HepG2 (cell line): Measurements from ENCODE around the gene FAHD1. TPM values are rescaled to one million over a fixed set of nuclear protein-coding genes. Genes with fewer than 3 reads are reported as not detected.

ENCODE experiments used
- ATAC-seq: fragments of 200-7000 bp; cut with Tn5 transposase; 3 replicates; pipeline ENCODE4 v1.9.1; 2020; ENCODE audit warnings: mild to moderate bottlenecking, moderate library complexity
- BruUV-seq: library from RNA; stranded (reverse); fragments of 400-500 nt; replicated peaks from 2 replicates; lab custom pipeline; 2021; lab: Mats Ljungman, UMichigan
- CTCF ChIA-PET: fragments of 300-600 bp; formaldehyde crosslinking; extraction: SDS; loops from one replicate; lab custom pipeline; 2021; ENCODE audit warnings: low total read pairs, inconsistent platforms, low intra/inter-chr PET ratio; lab: Yijun Ruan, JAX
- POLR2A ChIA-PET: fragments of 350-600 bp; sonication (Branson Sonifier 250); formaldehyde crosslinking; loops from one replicate; lab custom pipeline; 2020; ENCODE audit warnings: antibody characterized with exemption, inconsistent platforms; lab: Yijun Ruan, JAX
- DNase-seq: peaks from one replicate; pipeline ENCODE4 v3.0.0-alpha.2; 2015; ENCODE audit warnings: low spot score
- FAIRE-seq: peaks from 3 replicates; lab custom pipeline; 2011; peaks lifted over from hg19 to GRCh38; lab: Jason Lieb, UNC
- H2AFZ ChIP-seq: one replicate; pipeline ENCODE4 v1.6.1; 2011; ENCODE audit warnings: low read length, inconsistent platforms
- H3K27ac ChIP-seq: fragments of 300-600 bp; 3 replicates; pipeline ENCODE4 v1.8.0; 2011; ENCODE audit warnings: mixed run types, mild to moderate bottlenecking, mixed read lengths, low read length, inconsistent platforms; ENCODE audit not compliant: insufficient read depth; ENCODE audit errors: extremely low read length
- H3K27me3 ChIP-seq, 2 experiments: fragments of 200-600 bp in 1 of 2; 2 replicates in 1 of 2; 3 replicates in 1 of 2; pipeline versions ENCODE4 v1.6.0 to v1.8.0; 2011; ENCODE audit warnings: low read length in 2 of 2, mild to moderate bottlenecking in 2 of 2, moderate library complexity in 2 of 2, inconsistent platforms in 1 of 2; ENCODE audit not compliant: insufficient read depth in 2 of 2, control insufficient read depth in 1 of 2
- H3K36me3 ChIP-seq, 2 experiments: fragments of 200-600 bp in 1 of 2; replicated peaks in 1 of 2; 2 replicates in 1 of 2; 3 replicates in 1 of 2; pipeline versions ENCODE4 v1.5.1 to v1.8.0; 2011; ENCODE audit warnings: low read length in 2 of 2, inconsistent platforms in 1 of 2; ENCODE audit not compliant: insufficient read depth in 2 of 2, control insufficient read depth in 1 of 2
- H3K4me1 ChIP-seq: 2 replicates; pipeline ENCODE4 v1.5.1; 2012; ENCODE audit warnings: low read length, inconsistent platforms; ENCODE audit not compliant: insufficient read depth
- H3K4me2 ChIP-seq: 2 replicates; pipeline ENCODE4 v1.6.0; 2011; ENCODE audit warnings: low read depth, low read length, inconsistent platforms
- H3K4me3 ChIP-seq, 3 experiments: fragments of 200-600 bp in 1 of 3; sonication (generic), shearing (Covaris generic) in 1 of 3; replicated peaks in 1 of 3; 2 replicates each; pipeline ENCODE4 v1.5.1; 2011 to 2016; ENCODE audit warnings: low read length in 3 of 3, inconsistent platforms in 2 of 3, low read depth in 2 of 3, mild to moderate bottlenecking in 2 of 3, control low read depth in 1 of 3, mixed read lengths in 1 of 3; ENCODE audit not compliant: insufficient read depth in 1 of 3
- H3K79me2 ChIP-seq: one replicate; pipeline ENCODE4 v1.6.1; 2011; ENCODE audit warnings: low read length, inconsistent platforms; ENCODE audit not compliant: insufficient read depth
- H3K9ac ChIP-seq: 2 replicates; pipeline ENCODE4 v1.6.0; 2011; ENCODE audit warnings: mild to moderate bottlenecking, low read depth, low read length, inconsistent platforms; ENCODE audit not compliant: insufficient read depth
- H3K9me3 ChIP-seq: 2 replicates; pipeline ENCODE4 v1.5.1; 2012; ENCODE audit warnings: mild to moderate bottlenecking, low read length
- H4K20me1 ChIP-seq: 2 replicates; pipeline ENCODE4 v1.6.0; 2011; ENCODE audit warnings: inconsistent platforms, mild to moderate bottlenecking, low read length, moderate library complexity; ENCODE audit not compliant: insufficient read depth
- CBFB ChIP-seq: sonication (generic); formaldehyde crosslinking; IDR thresholded peaks from 2 replicates; pipeline ENCODE4 v1.4.0; 2020; ENCODE audit warnings: missing genetic modification reagents
- CENPX ChIP-seq: sonication (generic); formaldehyde crosslinking; IDR thresholded peaks from 2 replicates; pipeline ENCODE4 v1.9.0; 2021; ENCODE audit warnings: mild to moderate bottlenecking, missing genetic modification reagents, moderate library complexity
- FOXM1 ChIP-seq: sonication (generic); formaldehyde crosslinking; IDR thresholded peaks from 2 replicates; pipeline ENCODE4 v1.5.0; 2020; ENCODE audit warnings: missing genetic modification reagents
- GABPA ChIP-seq, 2 experiments: IDR thresholded peaks; 2 replicates each; pipeline ENCODE4 v1.6.1; 2011 to 2016; ENCODE audit warnings: low read depth in 2 of 2, low read length in 1 of 2, missing biosample characterization in 1 of 2, missing genetic modification characterization in 1 of 2
- IRF2 ChIP-seq: IDR thresholded peaks from 2 replicates; pipeline ENCODE4 v1.6.1; 2018; ENCODE audit warnings: missing genetic modification reagents, missing compliant biosample characterization
- MIER3 ChIP-seq: IDR thresholded peaks from 2 replicates; pipeline ENCODE4 v1.6.1; 2016; ENCODE audit warnings: missing compliant biosample characterization, borderline replicate concordance
- PRPF4 ChIP-seq: fragments of 200-400 bp; formaldehyde crosslinking; IDR thresholded peaks from 2 replicates; pipeline ENCODE4 v1.6.1; 2016; ENCODE audit warnings: low read length, low read depth; ENCODE audit not compliant: poor library complexity, severe bottlenecking
- SOX5 ChIP-seq: IDR thresholded peaks from 2 replicates; pipeline ENCODE4 v1.6.1; 2016; ENCODE audit warnings: borderline replicate concordance
- TCF7L2 ChIP-seq: IDR thresholded peaks from 2 replicates; pipeline ENCODE4 v1.6.1; 2011; ENCODE audit warnings: mild to moderate bottlenecking, low read depth, low read length, moderate library complexity
- ZNF337 ChIP-seq: sonication (generic); formaldehyde crosslinking; IDR thresholded peaks from 2 replicates; pipeline ENCODE4 v1.5.1; 2020; ENCODE audit warnings: missing genetic modification reagents, low read depth, mild to moderate bottlenecking, borderline replicate concordance
- ZNF510 ChIP-seq: sonication (generic); formaldehyde crosslinking; IDR thresholded peaks from 2 replicates; pipeline ENCODE4 v1.4.0; 2020; ENCODE audit warnings: low read depth, mild to moderate bottlenecking, missing genetic modification reagents
- ZNF788 ChIP-seq: sonication (generic); formaldehyde crosslinking; IDR thresholded peaks from 2 replicates; pipeline ENCODE4 v1.5.0; 2020; ENCODE audit warnings: mild to moderate bottlenecking, missing genetic modification reagents, borderline replicate concordance
- WGBS: methylation state at CpG from one replicate; pipeline ENCODE4 v1.1.6; 2017; ENCODE audit warnings: low lambda C conversion rate; 5-methylcytosine and 5-hydroxymethylcytosine counted together
- in situ Hi-C: cut with HindIII; loops from 2 replicates; pipeline ENCODE4 v1.10.0; 2017; ENCODE audit warnings: low pct_unique_long_range_greater_than_20kb; ENCODE audit not compliant: extremely low pct_ligation_motif_present
- intact Hi-C: fragments of 100-400 bp; cut with micrococcal nuclease; formaldehyde crosslinking; loops from one replicate; pipeline ENCODE4 v1.10.0; 2022; ENCODE audit not compliant: unreplicated experiment
- polyA plus RNA-seq, 8 experiments: library from polyadenylated mRNA; depleted of rRNA in 3 of 8; stranded (reverse) in 7 of 8; unstranded in 1 of 8; fragments of >200 nt; fragmentation: Illumina TruSeq in 4 of 8; extraction: Trizol in 4 of 8; gene quantifications; 2 replicates each; pipeline versions ENCODE4 v1.2.1 to v1.2.3, GENCODE V29; 2011 to 2016; ENCODE audit warnings: low read depth in 4 of 8, missing spikeins in 1 of 8, mixed read lengths in 1 of 8; ENCODE audit not compliant: insufficient read depth in 1 of 8
- total RNA-seq, 5 experiments: library from RNA; depleted of rRNA; stranded (reverse); fragments of >200 nt; fragmentation: Illumina TruSeq; extraction: Trizol; gene quantifications; 2 replicates each; pipeline ENCODE4 v1.2.3, GENCODE V29; 2016; ENCODE audit warnings: low read depth in 1 of 5
- TF ChIP-seq, protein P1 (sequence below): sonication (generic); formaldehyde crosslinking; IDR thresholded peaks from 2 replicates; pipeline ENCODE4 v1.4.0; 2020; ENCODE audit warnings: missing genetic modification reagents, mild to moderate bottlenecking, borderline replicate concordance
- TF ChIP-seq, protein P2 (sequence below): sonication (generic); formaldehyde crosslinking; IDR thresholded peaks from 2 replicates; pipeline ENCODE4 v1.5.1; 2020; ENCODE audit warnings: mild to moderate bottlenecking, missing genetic modification reagents
- TF ChIP-seq, protein P3 (sequence below): sonication (generic); formaldehyde crosslinking; IDR thresholded peaks from 2 replicates; pipeline ENCODE4 v1.4.0; 2020; ENCODE audit warnings: mild to moderate bottlenecking, missing genetic modification reagents
- TF ChIP-seq, protein P4 (sequence below): fragments of 450-650 bp; IDR thresholded peaks from 2 replicates; pipeline ENCODE4 v1.6.1; 2016

The FAHD1 gene
- total and polyA plus RNA-seq, 2 of the 13 experiments (the other 11 are each of a cell fraction or from before 2014, with no cell fraction given), result 39.0 to 45.3 TPM

DNA sequence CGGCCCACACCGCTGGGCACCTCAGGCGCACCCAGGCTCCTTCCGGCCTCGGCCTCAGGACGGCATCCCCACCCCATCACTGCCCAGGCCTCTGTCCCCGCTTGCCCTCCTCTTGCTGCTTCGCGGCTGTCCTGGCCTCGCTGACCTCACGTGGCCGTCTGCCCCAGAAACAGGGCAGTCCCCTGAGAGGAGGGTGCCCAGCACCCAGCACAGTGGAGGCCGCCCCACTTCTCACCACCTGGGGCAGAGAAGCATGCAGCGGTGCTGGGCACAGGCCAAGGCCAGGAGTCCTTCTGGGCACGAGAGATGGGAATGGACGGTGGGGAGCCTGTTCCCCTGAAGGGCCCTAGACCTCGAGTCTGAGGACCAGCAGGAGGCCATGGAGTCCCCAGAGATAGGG is 9.3 kb upstream of the FAHD1 start:
- H3K9ac ChIP-seq, result no peak overlapping the region
- H3K27ac ChIP-seq, result no peak overlapping the region
- H3K79me2 ChIP-seq, result no peaks in the 10 kb centered on the region
- H4K20me1 ChIP-seq, result peaks cover 5% of the 10 kb centered on the region; the same call in 1 of the 2 replicates
- ATAC-seq (peak; percentile 11; the same call in 2 of the 3 replicates), FAIRE-seq (no peak), DNase-seq (no peak)
- intact Hi-C loops, result no loop called here
- H3K4me2 ChIP-seq, result no peak overlapping the region
- ChIA-PET POLR2A (no interaction called here), CTCF (no interaction called here)
- no peak overlapping the region for H3K4me3 ChIP-seq
- BruUV-seq, result no TSS peak
- H3K36me3 ChIP-seq, result peaks cover 16 to 43% of the 10 kb centered on the region in 2 experiments; a peak in 4 of 5 replicates
- WGBS, result 97% methylated on average over 13 of the region's 17 CpGs
- H3K4me1 ChIP-seq, result peaks cover 5% of the 10 kb centered on the region
- no peaks in the 10 kb centered on the region for H3K27me3 ChIP-seq
- in situ Hi-C loops, result no loop called here
- no peaks in the 10 kb centered on the region for H3K9me3 ChIP-seq
- H2AFZ ChIP-seq, result no peak overlapping the region
- TF ChIP-seq, protein P1, sequence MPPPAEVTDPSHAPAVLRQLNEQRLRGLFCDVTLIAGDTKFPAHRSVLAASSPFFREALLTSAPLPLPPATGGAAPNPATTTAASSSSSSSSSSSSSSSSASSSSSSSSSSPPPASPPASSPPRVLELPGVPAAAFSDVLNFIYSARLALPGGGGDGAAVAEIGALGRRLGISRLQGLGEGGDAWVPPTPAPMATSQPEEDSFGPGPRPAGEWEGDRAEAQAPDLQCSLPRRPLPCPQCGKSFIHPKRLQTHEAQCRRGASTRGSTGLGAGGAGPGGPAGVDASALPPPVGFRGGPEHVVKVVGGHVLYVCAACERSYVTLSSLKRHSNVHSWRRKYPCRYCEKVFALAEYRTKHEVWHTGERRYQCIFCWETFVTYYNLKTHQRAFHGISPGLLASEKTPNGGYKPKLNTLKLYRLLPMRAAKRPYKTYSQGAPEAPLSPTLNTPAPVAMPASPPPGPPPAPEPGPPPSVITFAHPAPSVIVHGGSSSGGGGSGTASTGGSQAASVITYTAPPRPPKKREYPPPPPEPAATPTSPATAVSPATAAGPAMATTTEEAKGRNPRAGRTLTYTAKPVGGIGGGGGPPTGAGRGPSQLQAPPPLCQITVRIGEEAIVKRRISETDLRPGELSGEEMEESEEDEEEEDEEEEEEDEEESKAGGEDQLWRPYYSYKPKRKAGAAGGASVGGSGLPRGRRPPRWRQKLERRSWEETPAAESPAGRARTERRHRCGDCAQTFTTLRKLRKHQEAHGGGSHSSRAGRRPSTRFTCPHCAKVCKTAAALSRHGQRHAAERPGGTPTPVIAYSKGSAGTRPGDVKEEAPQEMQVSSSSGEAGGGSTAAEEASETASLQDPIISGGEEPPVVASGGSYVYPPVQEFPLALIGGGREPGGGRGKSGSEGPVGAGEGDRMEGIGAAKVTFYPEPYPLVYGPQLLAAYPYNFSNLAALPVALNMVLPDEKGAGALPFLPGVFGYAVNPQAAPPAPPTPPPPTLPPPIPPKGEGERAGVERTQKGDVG (CRISPR knock-in tag), result no peak
- TF ChIP-seq, protein P2, sequence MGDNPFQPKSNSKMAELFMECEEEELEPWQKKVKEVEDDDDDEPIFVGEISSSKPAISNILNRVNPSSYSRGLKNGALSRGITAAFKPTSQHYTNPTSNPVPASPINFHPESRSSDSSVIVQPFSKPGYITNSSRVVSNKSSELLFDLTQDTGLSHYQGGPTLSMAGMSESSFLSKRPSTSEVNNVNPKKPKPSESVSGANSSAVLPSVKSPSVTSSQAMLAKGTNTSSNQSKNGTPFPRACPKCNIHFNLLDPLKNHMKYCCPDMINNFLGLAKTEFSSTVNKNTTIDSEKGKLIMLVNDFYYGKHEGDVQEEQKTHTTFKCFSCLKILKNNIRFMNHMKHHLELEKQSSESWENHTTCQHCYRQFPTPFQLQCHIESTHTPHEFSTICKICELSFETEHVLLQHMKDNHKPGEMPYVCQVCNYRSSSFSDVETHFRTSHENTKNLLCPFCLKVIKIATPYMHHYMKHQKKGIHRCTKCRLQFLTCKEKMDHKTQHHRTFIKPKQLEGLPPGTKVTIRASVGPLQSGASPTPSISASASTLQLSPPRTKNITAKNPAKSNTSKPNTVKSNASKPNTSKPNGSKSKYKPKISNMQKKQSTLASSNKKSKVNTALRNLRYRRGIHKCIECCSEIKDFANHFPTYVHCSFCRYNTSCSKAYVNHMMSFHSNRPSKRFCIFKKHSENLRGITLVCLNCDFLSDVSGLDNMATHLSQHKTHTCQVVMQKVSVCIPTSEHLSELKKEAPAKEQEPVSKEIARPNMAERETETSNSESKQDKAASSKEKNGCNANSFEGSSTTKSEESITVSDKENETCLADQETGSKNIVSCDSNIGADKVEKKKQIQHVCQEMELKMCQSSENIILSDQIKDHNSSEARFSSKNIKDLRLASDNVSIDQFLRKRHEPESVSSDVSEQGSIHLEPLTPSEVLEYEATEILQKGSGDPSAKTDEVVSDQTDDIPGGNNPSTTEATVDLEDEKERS (CRISPR knock-in tag), result no peak
- TF ChIP-seq CBFB (no peak), GABPA (IDR thresholded peaks at IDR 0.05; ENCODE audit: low read depth, low read length) (no peak), GABPA (CRISPR knock-in tag; IDR thresholded peaks at IDR 0.05; ENCODE audit: low read depth) (no peak), CENPX (no peak), TCF7L2 (no peak), SOX5 (CRISPR knock-in tag) (no peak), MIER3 (CRISPR knock-in tag) (no peak), FOXM1 (CRISPR knock-in tag) (no peak), ZNF510 (CRISPR knock-in tag) (no peak), ZNF788 (CRISPR knock-in tag) (no peak), IRF2 (no peak), ZNF337 (CRISPR knock-in tag) (no peak), PRPF4 (no peak)
- TF ChIP-seq, protein P3, sequence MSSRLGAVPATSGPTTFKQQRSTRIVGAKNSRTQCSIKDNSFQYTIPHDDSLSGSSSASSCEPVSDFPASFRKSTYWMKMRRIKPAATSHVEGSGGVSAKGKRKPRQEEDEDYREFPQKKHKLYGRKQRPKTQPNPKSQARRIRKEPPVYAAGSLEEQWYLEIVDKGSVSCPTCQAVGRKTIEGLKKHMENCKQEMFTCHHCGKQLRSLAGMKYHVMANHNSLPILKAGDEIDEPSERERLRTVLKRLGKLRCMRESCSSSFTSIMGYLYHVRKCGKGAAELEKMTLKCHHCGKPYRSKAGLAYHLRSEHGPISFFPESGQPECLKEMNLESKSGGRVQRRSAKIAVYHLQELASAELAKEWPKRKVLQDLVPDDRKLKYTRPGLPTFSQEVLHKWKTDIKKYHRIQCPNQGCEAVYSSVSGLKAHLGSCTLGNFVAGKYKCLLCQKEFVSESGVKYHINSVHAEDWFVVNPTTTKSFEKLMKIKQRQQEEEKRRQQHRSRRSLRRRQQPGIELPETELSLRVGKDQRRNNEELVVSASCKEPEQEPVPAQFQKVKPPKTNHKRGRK (CRISPR knock-in tag), result no peak
- TF ChIP-seq, protein P4, sequence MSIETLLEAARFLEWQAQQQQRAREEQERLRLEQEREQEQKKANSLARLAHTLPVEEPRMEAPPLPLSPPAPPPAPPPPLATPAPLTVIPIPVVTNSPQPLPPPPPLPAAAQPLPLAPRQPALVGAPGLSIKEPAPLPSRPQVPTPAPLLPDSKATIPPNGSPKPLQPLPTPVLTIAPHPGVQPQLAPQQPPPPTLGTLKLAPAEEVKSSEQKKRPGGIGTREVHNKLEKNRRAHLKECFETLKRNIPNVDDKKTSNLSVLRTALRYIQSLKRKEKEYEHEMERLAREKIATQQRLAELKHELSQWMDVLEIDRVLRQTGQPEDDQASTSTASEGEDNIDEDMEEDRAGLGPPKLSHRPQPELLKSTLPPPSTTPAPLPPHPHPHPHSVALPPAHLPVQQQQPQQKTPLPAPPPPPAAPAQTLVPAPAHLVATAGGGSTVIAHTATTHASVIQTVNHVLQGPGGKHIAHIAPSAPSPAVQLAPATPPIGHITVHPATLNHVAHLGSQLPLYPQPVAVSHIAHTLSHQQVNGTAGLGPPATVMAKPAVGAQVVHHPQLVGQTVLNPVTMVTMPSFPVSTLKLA, result no peak
